MM.1S (cell line): ENCODE measurements around the gene RFTN1.

ENCODE experiments used
- EZH2 ChIP-seq: fragments of 300-600 bp; sonication (generic); optimal IDR thresholded peaks from 2 replicates; pipeline ENCODE3; 2017; ENCODE audit warnings: low read depth, mild to moderate bottlenecking, antibody characterized with exemption, low read length, mixed read lengths
- EZH2phosphoT487 ChIP-seq: fragments of 300-600 bp; sonication (generic); IDR thresholded peaks from 2 replicates; pipeline ENCODE4 v1.6.1; 2018; ENCODE audit warnings: antibody characterized with exemption, low read length
- TF ChIP-seq, protein P1 (sequence below): fragments of 300-600 bp; sonication (generic); IDR thresholded peaks from 2 replicates; pipeline ENCODE4 v1.5.1; 2016; ENCODE audit warnings: antibody characterized with exemption, low read length, mixed read lengths

DNA sequence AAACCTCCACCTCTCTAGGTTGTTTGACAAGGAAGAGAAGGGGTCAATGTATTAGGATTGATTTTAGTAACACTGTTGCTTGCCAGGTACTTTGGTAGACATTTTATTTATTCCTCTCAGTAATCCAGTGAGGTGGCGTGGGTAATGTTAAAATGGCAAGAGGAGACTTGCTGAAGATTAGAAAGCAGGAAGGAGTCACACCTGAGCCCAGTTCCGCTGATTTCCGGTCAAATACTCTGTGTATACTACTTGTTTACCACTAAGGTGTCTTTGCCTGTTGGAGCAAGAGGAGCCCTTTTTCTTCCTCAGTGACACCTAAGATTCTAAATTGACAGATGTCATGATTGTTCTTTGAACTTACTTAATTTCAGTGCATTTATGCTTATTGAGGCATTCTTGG lies 246.8 kb downstream of the RFTN1 start:
- TF ChIP-seq, protein P1, sequence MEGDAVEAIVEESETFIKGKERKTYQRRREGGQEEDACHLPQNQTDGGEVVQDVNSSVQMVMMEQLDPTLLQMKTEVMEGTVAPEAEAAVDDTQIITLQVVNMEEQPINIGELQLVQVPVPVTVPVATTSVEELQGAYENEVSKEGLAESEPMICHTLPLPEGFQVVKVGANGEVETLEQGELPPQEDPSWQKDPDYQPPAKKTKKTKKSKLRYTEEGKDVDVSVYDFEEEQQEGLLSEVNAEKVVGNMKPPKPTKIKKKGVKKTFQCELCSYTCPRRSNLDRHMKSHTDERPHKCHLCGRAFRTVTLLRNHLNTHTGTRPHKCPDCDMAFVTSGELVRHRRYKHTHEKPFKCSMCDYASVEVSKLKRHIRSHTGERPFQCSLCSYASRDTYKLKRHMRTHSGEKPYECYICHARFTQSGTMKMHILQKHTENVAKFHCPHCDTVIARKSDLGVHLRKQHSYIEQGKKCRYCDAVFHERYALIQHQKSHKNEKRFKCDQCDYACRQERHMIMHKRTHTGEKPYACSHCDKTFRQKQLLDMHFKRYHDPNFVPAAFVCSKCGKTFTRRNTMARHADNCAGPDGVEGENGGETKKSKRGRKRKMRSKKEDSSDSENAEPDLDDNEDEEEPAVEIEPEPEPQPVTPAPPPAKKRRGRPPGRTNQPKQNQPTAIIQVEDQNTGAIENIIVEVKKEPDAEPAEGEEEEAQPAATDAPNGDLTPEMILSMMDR = no peak
- TF ChIP-seq EZH2phosphoT487 = no peak
- no peak for TF ChIP-seq EZH2
